Stimulated activated CD8-positive, alpha-beta memory T cell treated with anti-CD3 and anti-CD28 coated beads, Interleukin-7, amount 100 ng/mL, for 4 hours (primary cell): ENCODE data around the gene SLC35F6.
"Not testable (repeated sequence)": the region's sequence is repeated elsewhere in the genome, so short reads cannot be mapped to it uniquely, and the experiment has no call there.

Source experiments
- DNase-seq, 2 donors: peaks; one replicate each; pipeline ENCODE4 v3.0.0-alpha.2; 2020; ENCODE audit warnings: low read depth in 2 of 2

SLC35F6 gene

GRCh38 chr2:26784570-26785234 is 20.6 kb downstream of the SLC35F6 start:
- DNase-seq, result no peak

GRCh38 chr2:26785431-26786206 is 21.5 kb downstream of the SLC35F6 start, which contains the start of gene CENPA:
CENPA (plus strand) TSS chr2:26786056; CDS start chr2:26786197, 141 bp downstream.
- DNase-seq, result peak; percentile 91 to 95

GRCh38 chr2:26786207-26787028 is 22.3 kb downstream of the SLC35F6 start:
- DNase-seq, result no peak

GRCh38 chr2:26792720-26793119 is 28.6 kb downstream of the SLC35F6 start:
- DNase-seq, result no peak

- DNase-seq, result no peak
These were observed 29.4 kb downstream of the SLC35F6 start for GRCh38 chr2:26793518-26793917.

GRCh38 chr2:26795135-26795534 is 31.1 kb downstream of the SLC35F6 start:
- not testable (repeated sequence) for DNase-seq

GRCh38 chr2:26801328-26801727 is 37.2 kb downstream of the SLC35F6 start:
- no peak for DNase-seq

- no peak for DNase-seq
These were observed 37.7 kb downstream of the SLC35F6 start for GRCh38 chr2:26801796-26802195.

GRCh38 chr2:26805241-26805676 is 41.2 kb downstream of the SLC35F6 start:
- no peak for DNase-seq

- no peak for DNase-seq
These were observed 43.8 kb downstream of the SLC35F6 start for GRCh38 chr2:26807788-26808460.

- no peak for DNase-seq
These were observed 45.1 kb downstream of the SLC35F6 start for GRCh38 chr2:26809211-26809610.

- DNase-seq, result no peak
These were observed 45.9 kb downstream of the SLC35F6 start for GRCh38 chr2:26809876-26810577.

GRCh38 chr2:26811261-26811660 is 47.2 kb downstream of the SLC35F6 start:
- no peak for DNase-seq

- DNase-seq, result no peak
These were observed 48.0 kb downstream of the SLC35F6 start for GRCh38 chr2:26811791-26812694.

- DNase-seq, result no peak
These were observed 48.6 kb downstream of the SLC35F6 start for GRCh38 chr2:26812731-26813130.

GRCh38 chr2:26814072-26814765 is 50.1 kb downstream of the SLC35F6 start:
- not testable (repeated sequence) for DNase-seq

GRCh38 chr2:26816893-26817292 is 52.8 kb downstream of the SLC35F6 start:
- no peak for DNase-seq

- no peak for DNase-seq
These were observed 54.2 kb downstream of the SLC35F6 start for GRCh38 chr2:26818255-26818654.

- DNase-seq, result no peak
These were observed 54.9 kb downstream of the SLC35F6 start for GRCh38 chr2:26818972-26819371.
